Measurements from ENCODE around the gene NAB2. TPM values are rescaled to one million over a fixed set of nuclear protein-coding genes. Genes with fewer than 3 reads are reported as not detected.

The NAB2 gene
- total RNA-seq, 1 experiment from 2014 or later, result 30.6 TPM

GRCh38 chr12:57094208-57095160 lies 5.6 kb downstream of the NAB2 start:
- no peak for TF ChIP-seq CTCF (IDR thresholded peaks at IDR 0.05; ENCODE audit: unreplicated experiment)
- DNase-seq (ENCODE audit: unreplicated experiment), result no peak
- intact Hi-C loops (cut with micrococcal nuclease), result no loop called here
- Mint-ChIP-seq H3K4me3 (ENCODE audit: unreplicated experiment) (no peak overlapping the region), H3K36me3 (ENCODE audit: insufficient read depth, unreplicated experiment) (peaks cover 81% of the 10 kb centered on the region), H3K4me1 (ENCODE audit: insufficient read depth, unreplicated experiment) (peaks cover 60% of the 10 kb centered on the region), H3K9me3 (ENCODE audit: unreplicated experiment) (no peaks in the 10 kb centered on the region), H3K27ac (ENCODE audit: low read depth, unreplicated experiment) (peak overlapping the region; percentile 61), H3K27me3 (ENCODE audit: insufficient read depth, unreplicated experiment) (no peaks in the 10 kb centered on the region)
- ChIA-PET POLR2A (interaction anchor here (1.0 to 16.5 kb wide), 6 partner anchors 12 to 135 kb away, joined by 3 to 610 read pairs (median 16); partner anchors contain the start of genes NEMP1, SHMT2 and STAT6), CTCF (interaction anchor here (0.6 to 13.9 kb wide), 9 partner anchors 7 to 86 kb away, joined by 3 to 147 read pairs (median 6); partner anchors contain the start of gene STAT6)
- TSS peak; percentile 39 for BruUV-seq (replicated peaks)

- no peak for TF ChIP-seq CTCF (IDR thresholded peaks at IDR 0.05; ENCODE audit: unreplicated experiment)
- CTCF ChIA-PET, result interaction anchor here (0.6 to 13.9 kb wide), 10 partner anchors 9 to 87 kb away, joined by 3 to 147 read pairs (median 5); partner anchors contain the start of gene STAT6
- no TSS peak for BruUV-seq (replicated peaks)
Observed at GRCh38 chr12:57095440-57095839, 6.5 kb downstream of the NAB2 start.

GRCh38 chr12:57096099-57096572 lies 7.2 kb downstream of the NAB2 start:
- ChIA-PET POLR2A (interaction anchor here (0.8 to 16.5 kb wide), 10 partner anchors 8 to 199 kb away, joined by 3 to 610 read pairs (median 6); partner anchors contain the start of genes NAB2, NEMP1 and STAT6), CTCF (interaction anchor here (0.6 to 13.9 kb wide), 11 partner anchors 8 to 87 kb away, joined by 3 to 147 read pairs (median 6); partner anchors contain the start of gene STAT6)
- peak overlapping the region; percentile 78 for H3K27ac Mint-ChIP-seq (ENCODE audit: low read depth, unreplicated experiment)
- H3K4me1 Mint-ChIP-seq (ENCODE audit: insufficient read depth, unreplicated experiment), result peaks cover 51% of the 10 kb centered on the region
- H3K4me3 Mint-ChIP-seq (ENCODE audit: unreplicated experiment), result no peak overlapping the region
- intact Hi-C loops (cut with micrococcal nuclease), result no loop called here
- DNase-seq (ENCODE audit: unreplicated experiment), result peak; percentile 95
- no peaks in the 10 kb centered on the region for H3K27me3 Mint-ChIP-seq (ENCODE audit: insufficient read depth, unreplicated experiment)
- peaks cover 81% of the 10 kb centered on the region for H3K36me3 Mint-ChIP-seq (ENCODE audit: insufficient read depth, unreplicated experiment)
- no peak for TF ChIP-seq CTCF (IDR thresholded peaks at IDR 0.05; ENCODE audit: unreplicated experiment)
- no TSS peak for BruUV-seq (replicated peaks)
- no peaks in the 10 kb centered on the region for H3K9me3 Mint-ChIP-seq (ENCODE audit: unreplicated experiment)

More at GRCh38 chr12:57095440-57095839, 6.5 kb downstream of the NAB2 start:
- no peaks in the 10 kb centered on the region for H3K9me3 Mint-ChIP-seq (ENCODE audit: unreplicated experiment)
- no peaks in the 10 kb centered on the region for H3K27me3 Mint-ChIP-seq (ENCODE audit: insufficient read depth, unreplicated experiment)
- no peak for DNase-seq (ENCODE audit: unreplicated experiment)
- peaks cover 58% of the 10 kb centered on the region for H3K4me1 Mint-ChIP-seq (ENCODE audit: insufficient read depth, unreplicated experiment)
- no peak overlapping the region for H3K4me3 Mint-ChIP-seq (ENCODE audit: unreplicated experiment)
- POLR2A ChIA-PET, result interaction anchor here (0.7 to 16.5 kb wide), 13 partner anchors 7 to 409 kb away, joined by 3 to 610 read pairs (median 5); partner anchors contain the start of genes NAB2, NEMP1, SHMT2 and STAT6
- intact Hi-C loops (cut with micrococcal nuclease), result no loop called here
- peaks cover 84% of the 10 kb centered on the region for H3K36me3 Mint-ChIP-seq (ENCODE audit: insufficient read depth, unreplicated experiment)
- peak overlapping the region; percentile 78 for H3K27ac Mint-ChIP-seq (ENCODE audit: low read depth, unreplicated experiment)
